ENCODE results near the gene SP3.

The SP3 gene

DNA sequence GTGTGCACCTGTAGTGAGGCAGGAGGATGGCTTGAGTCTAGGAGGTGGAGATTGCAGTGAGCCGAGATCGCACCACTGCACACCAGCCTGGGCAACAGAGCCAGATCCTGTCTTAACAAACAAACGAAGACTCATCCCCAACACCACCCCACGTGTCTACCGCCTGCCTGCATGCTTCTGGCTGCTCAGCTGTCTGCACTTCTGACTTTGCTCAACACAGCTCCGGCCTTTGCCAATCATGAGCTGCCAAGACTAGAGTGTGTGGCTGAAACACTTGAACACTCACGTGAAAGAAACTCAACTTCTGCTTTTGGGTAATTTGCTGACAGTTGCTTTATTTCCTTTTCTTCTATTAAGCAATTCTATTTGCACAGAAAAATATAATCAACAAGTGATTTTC lies 32.1 kb upstream of the SP3 start:
- DNase-seq (ENCODE audit: low read depth in 2 of 2, low spot score in 1 of 2) = no peak

GRCh38 chr2:173996766-173997165 lies 31.6 kb upstream of the SP3 start:
- no peak for DNase-seq (ENCODE audit: low read depth in 2 of 2, low spot score in 1 of 2)

DNA sequence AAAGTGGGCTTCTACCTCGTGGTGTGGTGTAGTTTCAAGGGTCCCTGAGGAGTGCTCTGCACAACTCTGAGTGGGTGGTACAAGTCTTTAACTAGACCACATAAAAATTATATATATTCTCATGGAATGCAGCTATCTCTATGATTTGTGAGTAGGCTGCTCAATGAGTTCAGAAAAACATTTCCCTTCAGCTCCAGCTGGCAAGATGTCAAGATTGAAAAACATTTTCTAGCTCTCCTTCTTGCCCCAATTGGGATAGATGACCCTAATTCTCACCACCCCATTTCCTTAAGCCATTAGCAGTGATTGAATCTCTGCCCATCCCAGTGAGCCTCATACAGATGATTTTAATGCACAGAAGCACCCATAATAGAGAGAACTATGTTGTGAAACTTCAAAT lies 28.3 kb upstream of the SP3 start:
- DNase-seq (ENCODE audit: low read depth in 2 of 2, low spot score in 1 of 2) = no peak

- no peak for DNase-seq (ENCODE audit: low read depth in 2 of 2, low spot score in 1 of 2)
Observed at GRCh38 chr2:173991856-173992588, 26.8 kb upstream of the SP3 start.

- no peak for DNase-seq (ENCODE audit: low read depth in 2 of 2, low spot score in 1 of 2)
Observed at GRCh38 chr2:173990970-173991819, 26.0 kb upstream of the SP3 start.

GRCh38 chr2:173990245-173990644 lies 25.1 kb upstream of the SP3 start:
- DNase-seq (ENCODE audit: low read depth in 2 of 2, low spot score in 1 of 2) = no peak

DNA sequence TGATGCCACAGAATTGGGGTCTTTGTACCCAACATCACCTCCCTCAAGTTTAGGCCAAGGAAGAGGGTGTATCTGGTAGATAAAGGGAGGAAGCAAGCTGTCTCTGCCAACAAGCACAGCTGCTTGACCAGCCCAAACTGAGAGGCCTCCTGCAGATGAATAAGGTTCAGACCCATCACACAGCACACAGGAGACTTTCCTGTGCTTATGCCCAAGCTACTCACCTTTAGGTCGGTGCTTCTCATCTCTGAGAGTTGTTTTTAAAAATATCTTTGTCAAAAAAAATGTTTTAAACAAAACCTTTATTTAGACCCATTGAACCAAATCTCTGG lies 24.7 kb upstream of the SP3 start:
- no peak for DNase-seq (ENCODE audit: low read depth in 2 of 2, low spot score in 1 of 2)

GRCh38 chr2:173989160-173989883 lies 24.1 kb upstream of the SP3 start:
- DNase-seq (ENCODE audit: low read depth in 2 of 2, low spot score in 1 of 2) = no peak

GRCh38 chr2:173986805-173987204 lies 21.6 kb upstream of the SP3 start:
- no peak for DNase-seq (ENCODE audit: low read depth in 2 of 2, low spot score in 1 of 2)

DNA sequence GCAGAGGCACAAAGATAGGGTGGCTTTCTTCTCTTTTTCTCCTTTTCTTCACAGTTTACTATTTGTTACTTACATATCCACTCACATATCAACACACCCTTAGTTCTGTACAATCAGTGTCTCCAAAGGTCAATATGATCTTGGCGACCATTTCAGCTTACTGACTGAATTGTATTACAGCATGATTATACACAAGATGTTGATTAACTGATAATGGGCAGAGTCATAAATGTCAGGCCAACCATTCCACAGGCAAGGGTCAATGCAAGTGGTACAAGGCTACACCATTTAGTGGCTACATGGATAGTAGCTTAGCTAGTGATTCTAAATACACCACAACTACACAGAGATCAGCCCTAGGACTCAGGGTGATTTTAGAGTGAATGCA lies 20.4 kb upstream of the SP3 start:
- no peak for DNase-seq (ENCODE audit: low read depth in 2 of 2, low spot score in 1 of 2)

DNA sequence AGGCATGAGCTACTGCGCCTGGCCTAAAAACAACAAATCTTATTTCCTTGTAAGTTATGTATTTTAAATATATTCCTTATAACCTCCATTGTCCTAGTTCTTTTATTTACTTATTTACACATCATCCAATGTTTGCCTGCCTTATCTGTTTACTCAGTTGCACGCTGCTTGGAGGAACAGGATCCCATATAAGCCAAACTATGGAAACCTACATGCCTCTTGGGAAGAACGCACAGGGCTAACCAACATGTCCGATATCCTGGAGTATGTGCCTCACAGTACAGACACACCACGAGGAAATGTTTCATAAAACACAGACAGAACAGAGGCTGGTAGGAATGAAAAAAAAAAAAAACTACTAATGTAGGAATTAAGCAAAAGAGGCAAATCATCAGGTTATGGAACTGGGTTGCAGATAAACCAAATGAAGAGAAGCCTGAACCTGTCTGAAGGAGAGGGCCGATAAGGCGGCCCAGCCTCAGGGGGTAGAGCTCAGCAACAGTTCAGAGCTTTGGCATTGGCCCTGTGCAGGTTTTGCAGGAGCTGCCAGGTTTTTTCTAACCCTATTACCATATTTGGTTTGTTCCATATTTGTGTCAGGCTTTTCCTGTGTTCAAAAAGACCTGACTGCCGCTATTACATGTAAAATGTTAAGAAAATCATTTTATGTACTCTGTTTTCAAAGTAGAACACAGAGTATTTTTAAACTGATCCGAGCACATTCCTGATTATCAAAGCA lies 19.9 kb upstream of the SP3 start:
- DNase-seq (ENCODE audit: low read depth in 2 of 2, low spot score in 1 of 2) = no peak

- no peak for DNase-seq (ENCODE audit: low read depth in 2 of 2, low spot score in 1 of 2)
Observed at GRCh38 chr2:173983391-173983871, 18.3 kb upstream of the SP3 start.

DNA sequence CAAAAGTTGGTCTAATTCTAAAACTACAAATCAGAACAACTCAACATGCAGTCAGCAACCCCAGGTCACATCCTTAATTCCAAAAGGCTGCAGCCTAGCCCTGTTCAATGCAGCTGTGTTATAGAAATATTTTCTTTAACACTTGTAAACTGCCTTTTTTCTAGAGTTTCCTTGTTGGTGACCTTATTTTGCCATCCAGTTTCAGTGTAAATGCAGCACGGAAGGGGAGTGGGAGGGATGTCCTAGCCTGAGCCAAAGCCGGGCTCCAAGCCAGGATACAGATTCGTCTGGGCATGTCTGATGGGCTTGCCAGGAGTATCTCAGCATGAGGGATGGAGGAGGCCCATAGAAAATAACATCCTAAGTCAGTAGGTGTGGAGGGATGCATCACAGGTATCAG lies 17.7 kb upstream of the SP3 start:
- DNase-seq (ENCODE audit: low read depth in 2 of 2, low spot score in 1 of 2) = no peak

GRCh38 chr2:173982182-173982714 lies 17.1 kb upstream of the SP3 start:
- DNase-seq (ENCODE audit: low read depth in 2 of 2, low spot score in 1 of 2) = no peak

DNA sequence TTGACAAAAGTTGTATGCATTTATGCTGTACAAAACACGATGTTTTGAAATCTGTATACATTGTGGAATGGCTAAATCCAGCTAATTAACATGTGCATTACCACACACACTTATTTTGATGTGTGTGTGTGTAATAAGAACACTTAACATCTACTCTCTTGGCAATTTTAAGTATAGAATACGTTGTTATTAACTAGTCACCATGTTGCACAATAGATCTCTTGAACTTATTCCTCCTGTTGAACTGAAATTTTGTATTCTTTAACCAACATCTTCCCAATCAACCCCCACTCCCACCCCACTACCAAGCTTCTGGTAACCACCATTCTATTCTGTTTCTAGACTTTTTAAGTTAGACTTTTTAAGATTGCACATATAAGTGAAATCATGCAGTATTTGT lies 16.3 kb upstream of the SP3 start:
- DNase-seq (ENCODE audit: low read depth in 2 of 2, low spot score in 1 of 2) = no peak

DNA sequence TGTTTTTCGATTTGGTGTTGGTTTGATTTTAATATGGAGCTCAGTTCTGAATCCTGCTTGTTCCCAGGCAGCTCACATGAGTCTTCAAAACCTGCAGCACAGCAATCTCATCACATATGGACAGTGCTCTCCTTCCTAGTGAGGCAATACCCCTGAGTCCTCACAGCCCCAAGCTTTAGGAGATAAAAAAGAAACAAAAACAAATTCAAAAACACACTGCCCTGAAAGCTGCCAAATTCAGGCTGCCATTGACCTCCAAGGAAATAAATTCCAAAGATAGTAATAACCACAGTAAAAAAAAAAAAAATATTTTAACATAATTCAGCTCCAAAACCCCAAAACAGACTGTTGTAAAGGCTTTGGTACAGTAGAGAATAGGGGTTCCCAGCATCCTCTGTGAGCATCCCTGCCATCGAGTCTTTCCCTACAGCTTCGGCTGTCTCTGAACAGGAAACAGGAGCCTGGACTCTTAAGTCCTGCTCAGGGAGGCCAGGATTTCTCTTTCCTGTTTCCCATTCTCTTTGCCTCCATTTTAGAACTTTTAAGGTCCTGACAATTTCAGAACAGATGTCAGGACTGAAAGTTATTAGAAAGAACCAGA lies 14.7 kb upstream of the SP3 start:
- DNase-seq (ENCODE audit: low read depth in 2 of 2, low spot score in 1 of 2) = no peak

- DNase-seq (ENCODE audit: low read depth in 2 of 2, low spot score in 1 of 2) = no peak
Observed at GRCh38 chr2:173978447-173978846, 13.3 kb upstream of the SP3 start.

GRCh38 chr2:173972636-173973035 lies 7.5 kb upstream of the SP3 start:
- no peak for DNase-seq (ENCODE audit: low read depth in 2 of 2, low spot score in 1 of 2)

- DNase-seq (ENCODE audit: low read depth in 2 of 2, low spot score in 1 of 2) = no peak
Observed at GRCh38 chr2:173972165-173972564, 7.0 kb upstream of the SP3 start.

DNA sequence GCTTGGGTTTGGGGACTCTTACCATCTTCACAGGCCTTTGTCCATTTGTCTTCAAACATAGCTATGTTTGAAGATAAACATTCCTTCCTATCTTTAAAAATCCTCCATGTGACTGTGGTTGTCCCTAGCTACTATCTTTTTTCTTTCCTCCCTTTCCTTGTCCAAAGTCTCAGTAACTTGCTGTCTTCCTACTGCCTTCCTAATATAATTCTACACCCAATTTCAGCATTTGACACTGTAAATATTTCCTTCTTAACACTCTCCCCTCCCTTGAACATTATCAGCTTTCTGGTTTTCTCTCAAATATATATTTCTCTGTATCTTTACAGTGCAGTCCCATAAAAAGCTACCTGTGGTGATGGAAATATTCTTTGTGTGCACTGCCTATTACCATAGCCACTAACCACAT lies 5.3 kb upstream of the SP3 start:
- no peak for DNase-seq (ENCODE audit: low read depth in 2 of 2, low spot score in 1 of 2)

DNA sequence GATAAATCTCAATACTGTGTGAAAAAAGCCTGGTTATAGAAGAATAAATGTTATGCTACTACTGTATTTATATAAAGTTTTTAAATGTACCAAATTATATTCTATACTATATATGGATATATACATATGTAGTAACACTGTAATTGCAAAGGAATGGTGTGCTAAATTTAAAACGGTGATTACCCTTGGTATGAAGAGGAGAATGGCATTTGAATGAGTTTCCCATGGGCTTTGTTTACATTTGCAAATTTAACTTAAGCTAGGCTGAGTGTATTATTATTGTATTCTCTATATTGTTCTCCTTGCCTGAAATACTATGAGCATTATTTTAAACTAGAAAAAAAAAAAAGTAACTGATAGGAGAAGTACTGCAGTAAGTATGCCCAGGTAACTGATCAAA lies 4.7 kb upstream of the SP3 start:
- no peak for DNase-seq (ENCODE audit: low read depth in 2 of 2, low spot score in 1 of 2)

Data from stimulated activated CD8-positive, alpha-beta memory T cell treated with anti-CD3 and anti-CD28 coated beads, Interleukin-4, amount 100 ng/mL, for 4 hours (primary cell).